Stimulated activated CD4-positive, alpha-beta T cell treated with anti-CD3 and anti-CD28 coated beads, Interleukin-4, amount 100 ng/mL, for 24 hours (primary cell): ENCODE results near the gene CCDC136.

ENCODE experiments used
- DNase-seq: peaks from one replicate; pipeline ENCODE4 v3.0.0-alpha.2; 2020

Gene CCDC136

GRCh38 chr7:128807191-128807590 lies 15.4 kb downstream of the CCDC136 start:
- no peak for DNase-seq

GRCh38 chr7:128809363-128809762 lies 17.6 kb downstream of the CCDC136 start:
- DNase-seq: no peak

DNA sequence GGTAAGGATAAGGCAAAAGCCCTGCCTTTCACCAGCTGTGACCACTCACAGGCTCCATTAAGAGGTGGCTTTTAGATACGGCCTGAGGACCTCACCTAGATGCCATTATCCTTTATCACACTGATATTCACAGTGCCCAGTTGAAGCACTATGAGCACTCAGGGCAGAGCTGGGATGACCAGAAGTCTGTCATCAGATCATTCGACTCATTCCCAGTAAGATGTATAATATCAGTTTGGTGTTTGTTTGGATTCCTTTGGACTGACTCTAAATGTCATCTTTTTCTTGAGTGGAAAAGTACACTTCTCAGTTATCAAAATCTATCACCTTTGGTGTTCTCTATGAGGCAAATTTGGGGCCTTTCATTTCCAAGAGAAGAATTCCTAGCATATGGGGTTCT lies 18.7 kb downstream of the CCDC136 start:
- no peak for DNase-seq

DNA sequence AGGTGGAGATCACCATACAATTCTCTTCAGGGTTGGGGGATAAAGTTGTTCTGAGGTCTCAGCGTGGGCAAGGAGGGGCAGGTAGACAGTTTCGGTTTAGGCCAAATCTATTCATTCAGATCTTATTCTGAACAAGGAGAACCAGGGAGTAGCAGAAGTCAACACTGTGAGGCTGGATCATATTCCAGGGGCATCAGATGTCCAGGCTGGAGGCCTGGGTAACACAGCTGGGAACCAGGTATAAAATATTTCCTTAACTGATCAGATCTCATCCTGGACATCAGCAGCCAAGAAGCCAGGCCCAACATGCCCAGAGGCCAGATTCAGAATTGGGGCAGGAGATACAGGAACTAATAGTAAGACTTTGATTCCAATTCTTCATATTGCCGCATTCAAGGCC lies 19.2 kb downstream of the CCDC136 start:
- DNase-seq: no peak

GRCh38 chr7:128811631-128812430 lies 20.1 kb downstream of the CCDC136 start:
- no peak for DNase-seq

DNA sequence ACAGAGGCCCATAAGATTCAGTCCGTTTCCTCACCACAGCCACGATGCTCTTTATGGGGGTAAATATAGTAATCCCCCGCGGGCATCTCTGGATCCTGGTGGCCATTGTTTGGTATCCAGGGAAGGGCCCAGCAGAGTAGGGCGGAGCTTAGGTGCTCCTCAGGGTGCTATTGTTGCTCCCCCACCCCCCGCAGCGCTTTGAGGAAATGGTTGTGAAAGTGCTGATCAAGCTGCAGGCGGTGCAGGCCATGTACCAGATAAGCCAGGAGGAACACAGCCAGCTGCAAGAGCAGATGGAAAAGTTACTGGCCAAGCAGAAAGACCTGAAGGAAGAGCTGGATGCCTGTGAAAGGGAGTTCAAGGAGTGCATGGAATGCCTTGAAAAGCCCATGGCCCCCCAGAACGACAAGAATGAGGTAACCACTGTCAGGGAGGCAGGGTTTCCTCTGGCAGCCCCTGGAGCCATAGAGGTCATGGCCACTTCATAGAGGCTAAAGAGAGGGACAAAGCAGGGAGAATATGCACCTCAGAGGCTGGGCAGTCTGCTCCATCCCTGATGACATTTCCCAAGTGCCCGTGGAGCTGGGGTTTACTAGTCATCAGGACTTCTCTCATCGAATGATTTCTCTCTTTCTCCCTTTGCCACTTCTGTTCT lies 20.9 kb downstream of the CCDC136 start:
- no peak for DNase-seq

DNA sequence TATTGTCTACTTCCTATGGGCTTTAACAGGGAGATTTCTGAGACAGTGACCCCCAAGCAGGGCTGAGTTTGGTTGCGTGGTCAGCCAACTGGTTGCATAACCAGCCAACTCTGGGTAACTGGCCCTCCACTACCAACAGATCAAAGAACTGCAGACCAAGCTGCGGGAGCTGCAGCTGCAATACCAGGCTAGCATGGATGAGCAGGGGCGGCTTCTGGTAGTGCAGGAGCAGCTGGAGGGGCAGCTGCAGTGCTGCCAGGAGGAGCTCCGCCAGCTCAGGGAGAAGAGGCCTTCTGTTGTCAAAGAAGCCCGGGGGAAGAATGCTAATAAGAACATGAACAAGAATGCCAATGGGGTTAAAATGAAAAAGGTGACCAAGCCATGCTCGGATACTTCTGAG lies 22.7 kb downstream of the CCDC136 start:
- no peak for DNase-seq

DNA sequence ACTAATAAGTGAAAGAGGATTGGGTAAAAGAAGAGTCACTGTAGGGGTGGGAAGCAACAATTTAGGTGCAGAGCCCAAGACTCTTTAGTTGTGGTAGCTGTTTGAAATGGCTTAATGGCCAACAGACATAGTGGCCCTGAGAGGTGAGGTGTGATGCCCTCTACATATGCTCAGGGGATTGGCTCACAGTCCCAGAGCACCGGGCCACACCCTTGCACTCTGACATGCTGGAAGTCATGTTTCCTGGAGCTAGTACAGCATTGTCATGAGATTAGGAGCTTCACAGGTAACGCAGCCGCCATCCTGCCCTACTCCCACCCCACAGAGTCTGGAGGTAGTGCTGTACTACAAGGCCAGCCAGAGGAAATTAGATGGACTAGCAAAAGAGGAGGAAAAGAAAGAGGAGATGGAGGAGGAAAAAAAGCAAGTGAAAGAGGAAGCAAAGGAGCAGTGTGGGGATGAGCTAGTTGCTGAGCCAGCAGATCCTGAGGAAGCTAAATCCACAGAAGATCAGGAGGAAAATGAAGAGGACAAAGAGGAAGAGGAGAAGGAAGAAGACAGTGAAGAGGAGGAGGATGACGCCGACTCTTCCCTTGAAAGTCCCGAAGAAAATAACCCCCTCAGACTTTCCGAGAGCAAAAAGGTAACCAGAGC lies 23.6 kb downstream of the CCDC136 start:
- no peak for DNase-seq

DNA sequence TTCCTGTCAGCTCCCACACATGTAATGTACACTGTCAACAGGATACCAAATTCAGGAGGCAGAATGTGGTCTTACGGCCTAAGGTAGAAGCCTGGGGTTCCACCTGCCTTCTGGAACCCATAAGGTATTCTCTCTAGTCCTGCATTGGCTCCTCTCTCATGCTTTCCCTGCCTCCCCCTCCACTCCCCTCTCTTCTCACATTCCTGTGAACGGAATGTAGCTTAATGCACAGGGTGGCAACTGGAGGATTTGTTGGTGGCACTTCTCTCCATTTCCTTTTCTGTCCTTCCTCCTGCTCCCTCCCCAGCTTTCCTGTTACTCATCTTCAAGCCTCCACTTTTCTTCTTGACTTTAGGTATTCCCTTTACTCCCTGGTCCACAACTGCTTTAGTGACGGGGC lies 26.9 kb downstream of the CCDC136 start:
- DNase-seq: no peak

- no peak for DNase-seq
Measured at GRCh38 chr7:128821724-128822123, 30.0 kb downstream of the CCDC136 start.

- DNase-seq: no peak
Measured at GRCh38 chr7:128826512-128826911, 34.7 kb downstream of the CCDC136 start.

DNA sequence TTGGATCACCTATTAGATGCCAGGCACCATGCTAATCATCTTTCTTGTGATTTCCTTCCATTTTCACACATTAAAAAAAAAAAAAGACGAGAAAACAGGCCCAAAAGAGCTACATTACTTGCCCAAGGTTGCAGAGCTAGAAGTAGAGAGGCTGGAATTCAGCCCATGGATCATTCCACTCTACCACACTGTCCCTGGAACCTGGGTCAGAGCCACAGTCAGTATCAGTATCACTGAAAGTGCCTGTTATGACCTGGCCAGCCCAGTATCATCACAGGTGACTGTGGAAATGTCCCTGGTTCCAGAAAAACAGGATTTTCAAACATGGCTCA lies 35.1 kb downstream of the CCDC136 start:
- no peak for DNase-seq

GRCh38 chr7:128827248-128827958 lies 35.6 kb downstream of the CCDC136 start:
- no peak for DNase-seq

- DNase-seq: no peak
Measured at GRCh38 chr7:128827971-128828711, 36.4 kb downstream of the CCDC136 start.

GRCh38 chr7:128829391-128830166 lies 37.8 kb downstream of the CCDC136 start:
- DNase-seq: no peak

DNA sequence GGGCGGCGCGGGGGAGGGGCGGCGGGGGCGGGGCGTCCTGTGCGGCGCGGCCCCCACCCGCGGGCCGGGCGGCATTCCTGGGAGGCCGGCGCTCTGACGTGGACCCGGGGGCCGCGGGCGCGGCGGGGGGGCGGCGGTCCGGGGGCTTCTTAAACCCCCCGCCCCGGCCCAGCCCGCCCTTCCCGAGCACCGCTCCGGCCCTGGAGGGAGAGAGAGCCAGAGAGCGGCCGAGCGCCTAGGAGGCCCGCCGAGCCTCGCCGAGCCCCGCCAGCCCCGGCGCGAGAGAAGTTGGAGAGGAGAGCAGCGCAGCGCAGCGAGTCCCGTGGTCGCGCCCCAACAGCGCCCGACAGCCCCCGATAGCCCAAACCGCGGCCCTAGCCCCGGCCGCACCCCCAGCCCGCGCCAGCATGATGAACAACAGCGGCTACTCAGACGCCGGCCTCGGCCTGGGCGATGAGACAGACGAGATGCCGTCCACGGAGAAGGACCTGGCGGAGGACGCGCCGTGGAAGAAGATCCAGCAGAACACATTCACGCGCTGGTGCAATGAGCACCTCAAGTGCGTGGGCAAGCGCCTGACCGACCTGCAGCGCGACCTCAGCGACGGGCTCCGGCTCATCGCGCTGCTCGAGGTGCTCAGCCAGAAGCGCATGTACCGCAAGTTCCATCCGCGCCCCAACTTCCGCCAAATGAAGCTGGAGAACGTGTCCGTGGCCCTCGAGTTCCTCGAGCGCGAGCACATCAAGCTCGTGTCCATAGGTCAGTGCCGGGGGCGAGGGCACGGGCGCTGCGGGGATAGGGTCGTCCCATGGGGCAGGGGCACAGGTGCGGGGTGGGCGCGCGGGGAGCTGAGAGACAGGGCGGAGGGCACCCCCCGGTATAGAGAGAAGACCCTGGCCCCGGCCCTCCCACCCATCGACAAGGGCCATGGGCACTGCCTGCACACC lies 38.7 kb downstream of the CCDC136 start, which contains the start of gene FLNC:
FLNC (plus strand) TSS at position 176 of the 947 bp plus-strand sequence; CDS start at position 408, 232 bp downstream.
- peak; percentile 27 for DNase-seq

- DNase-seq: no peak
Measured at GRCh38 chr7:128831178-128831993, 39.6 kb downstream of the CCDC136 start.

GRCh38 chr7:128831994-128832879 lies 40.5 kb downstream of the CCDC136 start:
- DNase-seq: no peak

GRCh38 chr7:128832880-128833147 lies 41.0 kb downstream of the CCDC136 start:
- DNase-seq: no peak
